Neutrophil (primary cell): Measurements from ENCODE around the gene HMGA1.
A peak's percentile ranks its signal among the peaks of the same experiment; 100 is the strongest.

Source experiments
- H3K27ac ChIP-seq: fragments of 200-600 bp; sonication (generic); 2 replicates; pipeline ENCODE4 v1.5.1; 2016; ENCODE audit warnings: mild to moderate bottlenecking, moderate library complexity
- H3K27me3 ChIP-seq: fragments of 200-600 bp; sonication (generic); 2 replicates; pipeline ENCODE4 v1.6.0; 2016; ENCODE audit warnings: mild to moderate bottlenecking
- H3K36me3 ChIP-seq: fragments of 200-600 bp; sonication (generic); 2 replicates; pipeline ENCODE4 v1.5.1; 2017
- H3K4me1 ChIP-seq, 2 experiments: fragments of 200-600 bp in 1 of 2; sonication (generic) in 1 of 2; 1 replicate in 1 of 2; 2 replicates in 1 of 2; pipeline versions ENCODE4 v1.5.1 to v1.6.1; 2013 to 2016; ENCODE audit warnings: low read depth in 1 of 2, low read length in 1 of 2, mild to moderate bottlenecking in 1 of 2, moderate library complexity in 1 of 2; ENCODE audit not compliant: control insufficient read depth in 1 of 2, insufficient read depth in 1 of 2
- H3K4me3 ChIP-seq, 2 experiments: fragments of 200-600 bp in 1 of 2; sonication (generic) in 1 of 2; 1 replicate in 1 of 2; 2 replicates in 1 of 2; pipeline ENCODE4 v1.5.1; 2013 to 2016; ENCODE audit warnings: low read depth in 1 of 2, low read length in 1 of 2, mild to moderate bottlenecking in 1 of 2, moderate library complexity in 1 of 2
- H3K9me3 ChIP-seq: fragments of 200-600 bp; sonication (generic); 2 replicates; pipeline ENCODE4 v1.5.1; 2016
- CTCF ChIP-seq: fragments of 200-600 bp; sonication (generic); IDR thresholded peaks from 2 replicates; pipeline ENCODE4 v1.5.1; 2016; ENCODE audit warnings: antibody characterized with exemption

The HMGA1 gene

GRCh38 chr6:34231566-34232336, 4.9 kb upstream of the HMGA1 start:
- no peak overlapping the region for H3K4me3 ChIP-seq
- no peak overlapping the region for H3K27ac ChIP-seq
- H3K36me3 ChIP-seq = no peaks in the 10 kb centered on the region
- H3K27me3 ChIP-seq = no peaks in the 10 kb centered on the region
- H3K9me3 ChIP-seq = no peaks in the 10 kb centered on the region
- peaks cover 14 to 24% of the 10 kb centered on the region in 2 experiments for H3K4me1 ChIP-seq
- no peak for TF ChIP-seq CTCF

- Histone ChIP-seq H3K4me1 (peaks cover 12 to 21% of the 10 kb centered on the region in 2 experiments), H3K36me3 (no peaks in the 10 kb centered on the region), H3K27ac (no peak overlapping the region), H3K4me3 (no peak overlapping the region), H3K9me3 (no peaks in the 10 kb centered on the region), H3K27me3 (peaks cover 2% of the 10 kb centered on the region)
- TF ChIP-seq CTCF = no peak
Observed at GRCh38 chr6:34232901-34233300, 3.8 kb upstream of the HMGA1 start.

GRCh38 chr6:34233867-34234266, 2.8 kb upstream of the HMGA1 start:
- peak overlapping the region; percentile 92 for H3K27ac ChIP-seq
- H3K36me3 ChIP-seq = no peaks in the 10 kb centered on the region
- peaks cover 19 to 26% of the 10 kb centered on the region in 2 experiments for H3K4me1 ChIP-seq
- H3K4me3 ChIP-seq = no peak overlapping the region
- no peak for TF ChIP-seq CTCF
- peaks cover 5% of the 10 kb centered on the region for H3K27me3 ChIP-seq
- no peaks in the 10 kb centered on the region for H3K9me3 ChIP-seq

- TF ChIP-seq CTCF = no peak
- no peak overlapping the region for H3K4me3 ChIP-seq
- H3K4me1 ChIP-seq = peaks cover 19 to 26% of the 10 kb centered on the region in 2 experiments
- H3K36me3 ChIP-seq = no peaks in the 10 kb centered on the region
- no peaks in the 10 kb centered on the region for H3K9me3 ChIP-seq
- H3K27me3 ChIP-seq = peaks cover 5% of the 10 kb centered on the region
- peak overlapping the region; percentile 92 for H3K27ac ChIP-seq
Observed at GRCh38 chr6:34234667-34235306, 1.9 kb upstream of the HMGA1 start.

GRCh38 chr6:34235307-34236130, 1.2 kb upstream of the HMGA1 start:
- no peaks in the 10 kb centered on the region for H3K36me3 ChIP-seq
- H3K4me1 ChIP-seq = peaks cover 19 to 26% of the 10 kb centered on the region in 2 experiments
- TF ChIP-seq CTCF = peak; percentile 63
- H3K27me3 ChIP-seq = peaks cover 5% of the 10 kb centered on the region
- peak overlapping the region; percentile 92 for H3K27ac ChIP-seq
- H3K9me3 ChIP-seq = no peaks in the 10 kb centered on the region
- peak overlapping the region; percentile 79 to 84 for H3K4me3 ChIP-seq
